ENCODE measurements around the gene MAD1L1.

MAD1L1 gene

DNA sequence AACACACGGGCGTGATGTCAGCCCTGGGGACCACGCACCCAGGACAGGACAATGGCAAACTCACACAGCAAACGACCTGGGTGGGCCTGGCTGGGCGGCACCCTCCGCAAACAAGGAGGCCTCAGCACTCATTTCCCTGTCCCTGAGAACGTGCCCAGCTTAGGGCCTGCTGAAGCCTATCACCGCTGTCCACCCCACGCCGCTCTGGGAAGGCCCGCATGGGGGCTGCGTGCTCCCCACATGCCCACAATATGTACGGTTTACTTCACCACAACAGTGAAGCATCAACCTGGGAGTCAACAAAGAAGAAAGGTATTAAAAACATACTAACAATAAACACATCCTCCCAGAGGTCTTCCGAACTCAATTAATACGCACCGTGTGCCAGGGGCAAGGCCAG lies 12.2 kb downstream of the MAD1L1 start:
- CTCF ChIA-PET = no interaction called here
- TF ChIP-seq, protein P1, sequence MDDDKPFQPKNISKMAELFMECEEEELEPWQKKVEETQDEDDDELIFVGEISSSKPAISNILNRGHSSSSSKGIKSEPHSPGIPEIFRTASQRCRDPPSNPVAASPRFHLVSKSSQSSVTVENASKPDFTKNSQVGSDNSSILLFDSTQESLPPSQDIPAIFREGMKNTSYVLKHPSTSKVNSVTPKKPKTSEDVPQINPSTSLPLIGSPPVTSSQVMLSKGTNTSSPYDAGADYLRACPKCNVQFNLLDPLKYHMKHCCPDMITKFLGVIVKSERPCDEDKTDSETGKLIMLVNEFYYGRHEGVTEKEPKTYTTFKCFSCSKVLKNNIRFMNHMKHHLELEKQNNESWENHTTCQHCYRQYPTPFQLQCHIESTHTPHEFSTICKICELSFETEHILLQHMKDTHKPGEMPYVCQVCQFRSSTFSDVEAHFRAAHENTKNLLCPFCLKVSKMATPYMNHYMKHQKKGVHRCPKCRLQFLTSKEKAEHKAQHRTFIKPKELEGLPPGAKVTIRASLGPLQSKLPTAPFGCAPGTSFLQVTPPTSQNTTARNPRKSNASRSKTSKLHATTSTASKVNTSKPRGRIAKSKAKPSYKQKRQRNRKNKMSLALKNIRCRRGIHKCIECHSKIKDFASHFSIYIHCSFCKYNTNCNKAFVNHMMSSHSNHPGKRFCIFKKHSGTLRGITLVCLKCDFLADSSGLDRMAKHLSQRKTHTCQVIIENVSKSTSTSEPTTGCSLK (tag by site-specific recombination; IDR thresholded peaks at IDR 0.05) = no peak
- TF ChIP-seq ZFP41 (tag by site-specific recombination; IDR thresholded peaks at IDR 0.05; ENCODE audit: borderline replicate concordance) (no peak), ZSCAN16 (tag by site-specific recombination; IDR thresholded peaks at IDR 0.05) (no peak)
- TF ChIP-seq, protein P2, sequence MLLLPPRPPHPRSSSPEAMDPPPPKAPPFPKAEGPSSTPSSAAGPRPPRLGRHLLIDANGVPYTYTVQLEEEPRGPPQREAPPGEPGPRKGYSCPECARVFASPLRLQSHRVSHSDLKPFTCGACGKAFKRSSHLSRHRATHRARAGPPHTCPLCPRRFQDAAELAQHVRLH (tag by site-specific recombination; IDR thresholded peaks at IDR 0.05) = no peak
- TF ChIP-seq, protein P3, sequence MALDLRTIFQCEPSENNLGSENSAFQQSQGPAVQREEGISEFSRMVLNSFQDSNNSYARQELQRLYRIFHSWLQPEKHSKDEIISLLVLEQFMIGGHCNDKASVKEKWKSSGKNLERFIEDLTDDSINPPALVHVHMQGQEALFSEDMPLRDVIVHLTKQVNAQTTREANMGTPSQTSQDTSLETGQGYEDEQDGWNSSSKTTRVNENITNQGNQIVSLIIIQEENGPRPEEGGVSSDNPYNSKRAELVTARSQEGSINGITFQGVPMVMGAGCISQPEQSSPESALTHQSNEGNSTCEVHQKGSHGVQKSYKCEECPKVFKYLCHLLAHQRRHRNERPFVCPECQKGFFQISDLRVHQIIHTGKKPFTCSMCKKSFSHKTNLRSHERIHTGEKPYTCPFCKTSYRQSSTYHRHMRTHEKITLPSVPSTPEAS (tag by site-specific recombination; IDR thresholded peaks at IDR 0.05) = no peak
- no peaks in the 10 kb centered on the region for H3K9me3 ChIP-seq (ENCODE audit: control insufficient read depth, insufficient read depth, low read depth, low read length)
- H3K4me1 ChIP-seq (ENCODE audit: control insufficient read depth, insufficient read depth, low read length) = no peaks in the 10 kb centered on the region
- no peak overlapping the region for H3K27ac ChIP-seq (ENCODE audit: extremely low read depth, low read depth, low read length)
- POLR2A ChIA-PET = no interaction called here
- H3K4me3 ChIP-seq (ENCODE audit: low read depth, low read length) = no peak overlapping the region
- peaks cover 4 to 84% of the 10 kb centered on the region in 2 experiments; a peak in 2 of 3 replicates for H3K36me3 ChIP-seq (ENCODE audit: control insufficient read depth in 2 of 2, insufficient read depth in 1 of 2, low read length in 2 of 2)

DNA sequence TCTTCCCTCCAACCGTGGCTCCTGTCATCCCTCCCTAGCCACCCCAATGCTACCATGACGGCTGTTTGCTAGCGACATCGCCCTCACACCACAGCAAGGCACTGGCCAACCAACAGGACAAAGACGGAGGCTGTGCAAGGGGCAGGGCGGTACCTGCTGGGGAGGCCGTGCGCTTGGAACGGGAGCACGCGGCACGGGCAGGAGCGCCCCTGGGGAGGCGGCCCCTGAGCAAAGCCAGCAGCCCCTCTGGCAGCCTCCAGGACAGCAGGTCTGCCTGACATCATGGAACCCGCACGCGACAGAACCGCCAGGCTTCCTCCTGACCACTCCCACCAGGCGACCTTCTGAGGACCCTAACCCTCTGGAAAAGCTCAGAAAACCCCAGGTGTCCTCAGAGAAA lies 12.7 kb downstream of the MAD1L1 start:
- Histone ChIP-seq H3K36me3 (ENCODE audit: control insufficient read depth in 2 of 2, insufficient read depth in 1 of 2, low read length in 2 of 2) (peaks cover 4 to 82% of the 10 kb centered on the region in 2 experiments; a peak in 2 of 3 replicates), H3K4me1 (ENCODE audit: control insufficient read depth, insufficient read depth, low read length) (no peaks in the 10 kb centered on the region), H3K27ac (ENCODE audit: extremely low read depth, low read depth, low read length) (no peak overlapping the region), H3K4me3 (ENCODE audit: low read depth, low read length) (no peak overlapping the region), H3K9me3 (ENCODE audit: control insufficient read depth, insufficient read depth, low read depth, low read length) (no peaks in the 10 kb centered on the region)
- CTCF ChIA-PET = no interaction called here
- POLR2A ChIA-PET = no interaction called here
- TF ChIP-seq ZNF146 (tag by site-specific recombination; IDR thresholded peaks at IDR 0.05) (no peak), ZNF394 (tag by site-specific recombination; IDR thresholded peaks at IDR 0.05; ENCODE audit: borderline replicate concordance) (no peak), ZNF223 (tag by site-specific recombination; IDR thresholded peaks at IDR 0.05) (no peak), ZFP69B (tag by site-specific recombination; IDR thresholded peaks at IDR 0.05) (no peak), ZNF747 (tag by site-specific recombination; IDR thresholded peaks at IDR 0.05) (no peak), ZNF354C (tag by site-specific recombination; IDR thresholded peaks at IDR 0.05; ENCODE audit: borderline replicate concordance, low read depth) (no peak), TRIM28 (IDR thresholded peaks at IDR 0.05; ENCODE audit: borderline replicate concordance, low read length) (no peak), SP7 (tag by site-specific recombination; IDR thresholded peaks at IDR 0.05) (no peak), ZFP37 (tag by site-specific recombination; IDR thresholded peaks at IDR 0.05) (no peak), ZNF473 (tag by site-specific recombination; IDR thresholded peaks at IDR 0.05) (no peak), MZF1 (tag by site-specific recombination; IDR thresholded peaks at IDR 0.05; ENCODE audit: borderline replicate concordance) (no peak)
- TF ChIP-seq, protein P4, sequence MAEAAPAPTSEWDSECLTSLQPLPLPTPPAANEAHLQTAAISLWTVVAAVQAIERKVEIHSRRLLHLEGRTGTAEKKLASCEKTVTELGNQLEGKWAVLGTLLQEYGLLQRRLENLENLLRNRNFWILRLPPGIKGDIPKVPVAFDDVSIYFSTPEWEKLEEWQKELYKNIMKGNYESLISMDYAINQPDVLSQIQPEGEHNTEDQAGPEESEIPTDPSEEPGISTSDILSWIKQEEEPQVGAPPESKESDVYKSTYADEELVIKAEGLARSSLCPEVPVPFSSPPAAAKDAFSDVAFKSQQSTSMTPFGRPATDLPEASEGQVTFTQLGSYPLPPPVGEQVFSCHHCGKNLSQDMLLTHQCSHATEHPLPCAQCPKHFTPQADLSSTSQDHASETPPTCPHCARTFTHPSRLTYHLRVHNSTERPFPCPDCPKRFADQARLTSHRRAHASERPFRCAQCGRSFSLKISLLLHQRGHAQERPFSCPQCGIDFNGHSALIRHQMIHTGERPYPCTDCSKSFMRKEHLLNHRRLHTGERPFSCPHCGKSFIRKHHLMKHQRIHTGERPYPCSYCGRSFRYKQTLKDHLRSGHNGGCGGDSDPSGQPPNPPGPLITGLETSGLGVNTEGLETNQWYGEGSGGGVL (tag by site-specific recombination; IDR thresholded peaks at IDR 0.05) = no peak

DNA sequence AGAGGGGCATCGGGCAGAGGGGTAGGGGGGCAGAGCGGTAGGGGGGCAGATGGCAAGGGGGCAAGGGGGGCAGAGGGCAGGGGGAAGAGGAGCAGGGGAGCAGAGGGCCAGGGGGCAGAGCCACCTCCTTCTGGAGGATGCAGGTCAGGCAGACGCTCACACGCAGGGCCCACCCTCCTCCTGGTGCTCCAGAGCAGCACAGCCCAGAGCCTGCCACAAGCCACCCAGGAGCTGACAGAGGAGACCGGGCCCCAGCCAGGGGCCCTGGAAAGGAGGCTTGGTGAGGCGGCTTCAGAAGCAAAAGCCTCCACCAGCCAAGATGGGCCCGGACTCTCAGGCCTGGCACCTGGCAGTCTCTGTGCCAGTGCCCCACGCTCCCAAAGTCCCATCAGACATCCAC lies 13.1 kb downstream of the MAD1L1 start:
- peaks cover 4 to 81% of the 10 kb centered on the region in 2 experiments; a peak in 2 of 3 replicates for H3K36me3 ChIP-seq (ENCODE audit: control insufficient read depth in 2 of 2, insufficient read depth in 1 of 2, low read length in 2 of 2)
- TF ChIP-seq, protein P5, sequence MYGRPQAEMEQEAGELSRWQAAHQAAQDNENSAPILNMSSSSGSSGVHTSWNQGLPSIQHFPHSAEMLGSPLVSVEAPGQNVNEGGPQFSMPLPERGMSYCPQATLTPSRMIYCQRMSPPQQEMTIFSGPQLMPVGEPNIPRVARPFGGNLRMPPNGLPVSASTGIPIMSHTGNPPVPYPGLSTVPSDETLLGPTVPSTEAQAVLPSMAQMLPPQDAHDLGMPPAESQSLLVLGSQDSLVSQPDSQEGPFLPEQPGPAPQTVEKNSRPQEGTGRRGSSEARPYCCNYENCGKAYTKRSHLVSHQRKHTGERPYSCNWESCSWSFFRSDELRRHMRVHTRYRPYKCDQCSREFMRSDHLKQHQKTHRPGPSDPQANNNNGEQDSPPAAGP (tag by site-specific recombination; IDR thresholded peaks at IDR 0.05) = no peak
- TF ChIP-seq, protein P6, sequence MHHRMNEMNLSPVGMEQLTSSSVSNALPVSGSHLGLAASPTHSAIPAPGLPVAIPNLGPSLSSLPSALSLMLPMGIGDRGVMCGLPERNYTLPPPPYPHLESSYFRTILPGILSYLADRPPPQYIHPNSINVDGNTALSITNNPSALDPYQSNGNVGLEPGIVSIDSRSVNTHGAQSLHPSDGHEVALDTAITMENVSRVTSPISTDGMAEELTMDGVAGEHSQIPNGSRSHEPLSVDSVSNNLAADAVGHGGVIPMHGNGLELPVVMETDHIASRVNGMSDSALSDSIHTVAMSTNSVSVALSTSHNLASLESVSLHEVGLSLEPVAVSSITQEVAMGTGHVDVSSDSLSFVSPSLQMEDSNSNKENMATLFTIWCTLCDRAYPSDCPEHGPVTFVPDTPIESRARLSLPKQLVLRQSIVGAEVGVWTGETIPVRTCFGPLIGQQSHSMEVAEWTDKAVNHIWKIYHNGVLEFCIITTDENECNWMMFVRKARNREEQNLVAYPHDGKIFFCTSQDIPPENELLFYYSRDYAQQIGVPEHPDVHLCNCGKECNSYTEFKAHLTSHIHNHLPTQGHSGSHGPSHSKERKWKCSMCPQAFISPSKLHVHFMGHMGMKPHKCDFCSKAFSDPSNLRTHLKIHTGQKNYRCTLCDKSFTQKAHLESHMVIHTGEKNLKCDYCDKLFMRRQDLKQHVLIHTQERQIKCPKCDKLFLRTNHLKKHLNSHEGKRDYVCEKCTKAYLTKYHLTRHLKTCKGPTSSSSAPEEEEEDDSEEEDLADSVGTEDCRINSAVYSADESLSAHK (tag by site-specific recombination; IDR thresholded peaks at IDR 0.05) = no peak
- TF ChIP-seq ZNF701 (tag by site-specific recombination; IDR thresholded peaks at IDR 0.05) (no peak), ZNF140 (tag by site-specific recombination; IDR thresholded peaks at IDR 0.05) (no peak), ZNF121 (tag by site-specific recombination; IDR thresholded peaks at IDR 0.05) (no peak), ZFP69B (tag by site-specific recombination; IDR thresholded peaks at IDR 0.05) (no peak), ZNF76 (tag by site-specific recombination; IDR thresholded peaks at IDR 0.05; ENCODE audit: borderline replicate concordance, low read depth) (no peak)
- TF ChIP-seq, protein P2 (tag by site-specific recombination; IDR thresholded peaks at IDR 0.05) = no peak

More for the DNA sequence above, 13.1 kb downstream of the MAD1L1 start:
- ChIA-PET CTCF (no interaction called here), POLR2A (no interaction called here)
- Histone ChIP-seq H3K27ac (ENCODE audit: extremely low read depth, low read depth, low read length) (no peak overlapping the region), H3K4me3 (ENCODE audit: low read depth, low read length) (no peak overlapping the region), H3K9me3 (ENCODE audit: control insufficient read depth, insufficient read depth, low read depth, low read length) (no peaks in the 10 kb centered on the region), H3K4me1 (ENCODE audit: control insufficient read depth, insufficient read depth, low read length) (no peaks in the 10 kb centered on the region)

Measured in HEK293 (cell line).